Body of pancreas (tissue), 4 donors: ENCODE data around the gene PLEKHG3.

Source experiments
- CTCF ChIP-seq, 7 experiments: fragments of 450-650 bp in 4 of 7; fragments of 200-600 bp in 3 of 7; sonication (generic) in 3 of 7; IDR thresholded peaks; one replicate each; pipeline ENCODE4 v1.5.1; 2016 to 2019; ENCODE audit warnings: antibody characterized with exemption in 7 of 7
- POLR2A ChIP-seq, 3 donors: fragments of 450-650 bp; IDR thresholded peaks; one replicate each; pipeline ENCODE4 v1.6.1; 2016; ENCODE audit warnings: antibody characterized with exemption in 3 of 3, mild to moderate bottlenecking in 2 of 3

- TF ChIP-seq CTCF (IDR thresholded peaks at IDR 0.05) (no peak), POLR2A (IDR thresholded peaks at IDR 0.05) (no peak)
Observed at GRCh38 chr14:64760916-64761315, 56.7 kb downstream of the PLEKHG3 start.
